ENCODE data around the gene SLF2.

- TF ChIP-seq, protein P1, sequence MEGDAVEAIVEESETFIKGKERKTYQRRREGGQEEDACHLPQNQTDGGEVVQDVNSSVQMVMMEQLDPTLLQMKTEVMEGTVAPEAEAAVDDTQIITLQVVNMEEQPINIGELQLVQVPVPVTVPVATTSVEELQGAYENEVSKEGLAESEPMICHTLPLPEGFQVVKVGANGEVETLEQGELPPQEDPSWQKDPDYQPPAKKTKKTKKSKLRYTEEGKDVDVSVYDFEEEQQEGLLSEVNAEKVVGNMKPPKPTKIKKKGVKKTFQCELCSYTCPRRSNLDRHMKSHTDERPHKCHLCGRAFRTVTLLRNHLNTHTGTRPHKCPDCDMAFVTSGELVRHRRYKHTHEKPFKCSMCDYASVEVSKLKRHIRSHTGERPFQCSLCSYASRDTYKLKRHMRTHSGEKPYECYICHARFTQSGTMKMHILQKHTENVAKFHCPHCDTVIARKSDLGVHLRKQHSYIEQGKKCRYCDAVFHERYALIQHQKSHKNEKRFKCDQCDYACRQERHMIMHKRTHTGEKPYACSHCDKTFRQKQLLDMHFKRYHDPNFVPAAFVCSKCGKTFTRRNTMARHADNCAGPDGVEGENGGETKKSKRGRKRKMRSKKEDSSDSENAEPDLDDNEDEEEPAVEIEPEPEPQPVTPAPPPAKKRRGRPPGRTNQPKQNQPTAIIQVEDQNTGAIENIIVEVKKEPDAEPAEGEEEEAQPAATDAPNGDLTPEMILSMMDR (IDR thresholded peaks at IDR 0.05 in 8 of 11, conservative IDR thresholded peaks at IDR 0.05 in 3 of 11), result no peak
- TF ChIP-seq POLR2A (IDR thresholded peaks at IDR 0.05), result no peak
- TF ChIP-seq POLR2AphosphoS5 (IDR thresholded peaks at IDR 0.05), result no peak
Measured at GRCh38 chr10:100909501-100910263, 3.1 kb upstream of the SLF2 start.
